DMS 273 treated with DMSO at 0.1 percent for 48 hours (cell line): ENCODE measurements around the gene CYP3A4.
"Not testable (repeated sequence)": the region's sequence is repeated elsewhere in the genome, so short reads cannot be mapped to it uniquely, and the experiment has no call there.

Experiments used
- DNase-seq: peaks from one replicate; lab custom pipeline; 2025; lab: John Stamatoyannopoulos, UW

The CYP3A4 gene

DNA sequence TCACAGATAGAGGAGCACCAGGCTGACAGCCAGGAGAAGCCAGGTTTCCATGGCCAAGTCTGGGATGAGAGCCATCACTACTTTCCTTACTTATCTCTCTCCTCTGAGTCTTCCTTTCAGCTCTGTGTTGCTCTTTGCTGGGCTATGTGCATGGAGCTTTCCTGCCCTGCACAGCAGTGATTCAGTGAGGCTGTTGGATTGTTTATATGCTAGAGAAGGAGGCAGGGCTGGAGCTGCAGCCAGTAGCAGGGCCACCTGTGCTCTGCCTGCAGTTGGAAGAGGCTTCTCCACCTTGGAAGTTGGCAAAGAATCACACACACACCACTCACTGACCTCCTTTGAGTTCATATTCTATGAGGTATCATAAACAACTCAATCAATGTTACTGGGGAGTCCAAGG, at the start of gene CYP3A4:
Gene CYP3A4 (minus strand): TSS at position 178 of the 400 bp plus-strand sequence. CDS start 103 bp downstream, at position 75.
- no peak for DNase-seq

DNA sequence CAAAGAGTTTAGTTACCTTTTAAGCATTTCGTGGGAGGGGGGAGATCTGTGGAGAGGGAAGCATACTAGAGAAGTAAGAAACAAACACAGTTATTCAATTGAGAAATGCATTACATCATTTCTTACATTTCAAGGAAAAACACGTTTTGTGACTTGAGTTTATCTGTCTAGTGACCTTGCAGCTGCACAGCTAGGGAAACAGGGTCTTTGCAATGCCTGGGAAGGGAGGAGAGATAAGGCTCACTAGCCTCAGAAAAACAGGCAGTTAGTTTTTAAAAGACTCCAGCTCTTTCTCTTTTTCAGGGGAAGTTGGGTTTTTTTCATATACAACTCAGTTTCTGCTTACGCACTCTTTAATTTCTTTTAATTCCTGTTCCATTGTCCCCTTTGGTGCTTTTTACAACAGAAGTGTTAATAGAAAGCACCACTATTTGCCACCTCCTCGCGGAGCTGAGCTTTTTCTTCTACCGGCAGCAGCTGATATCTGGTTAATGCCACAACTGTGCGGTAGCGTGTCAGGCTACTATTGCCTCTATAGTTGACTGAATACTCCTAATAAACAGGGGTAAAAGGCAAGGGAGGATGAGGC, 49.4 kb upstream of the CYP3A4 start:
- no peak for DNase-seq

DNA sequence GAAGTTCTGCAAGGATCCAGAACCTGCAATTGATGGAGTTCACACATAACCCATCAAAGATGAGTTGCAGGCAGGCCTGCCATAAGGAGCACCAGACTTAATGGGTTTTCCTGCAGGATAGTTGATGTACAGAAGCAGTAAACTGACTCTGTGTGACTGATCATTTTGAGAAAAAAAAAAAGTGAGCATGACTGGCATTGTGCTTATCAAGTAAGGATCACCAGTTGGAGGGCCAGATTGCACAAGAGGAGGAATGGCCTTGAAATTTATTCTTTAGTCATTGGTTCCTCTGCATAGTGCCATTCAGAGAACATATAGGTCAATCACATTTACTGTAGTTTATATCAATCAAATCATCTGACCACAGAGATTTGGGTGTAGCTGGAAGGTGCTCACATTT, 47.6 kb upstream of the CYP3A4 start:
- no peak for DNase-seq

DNA sequence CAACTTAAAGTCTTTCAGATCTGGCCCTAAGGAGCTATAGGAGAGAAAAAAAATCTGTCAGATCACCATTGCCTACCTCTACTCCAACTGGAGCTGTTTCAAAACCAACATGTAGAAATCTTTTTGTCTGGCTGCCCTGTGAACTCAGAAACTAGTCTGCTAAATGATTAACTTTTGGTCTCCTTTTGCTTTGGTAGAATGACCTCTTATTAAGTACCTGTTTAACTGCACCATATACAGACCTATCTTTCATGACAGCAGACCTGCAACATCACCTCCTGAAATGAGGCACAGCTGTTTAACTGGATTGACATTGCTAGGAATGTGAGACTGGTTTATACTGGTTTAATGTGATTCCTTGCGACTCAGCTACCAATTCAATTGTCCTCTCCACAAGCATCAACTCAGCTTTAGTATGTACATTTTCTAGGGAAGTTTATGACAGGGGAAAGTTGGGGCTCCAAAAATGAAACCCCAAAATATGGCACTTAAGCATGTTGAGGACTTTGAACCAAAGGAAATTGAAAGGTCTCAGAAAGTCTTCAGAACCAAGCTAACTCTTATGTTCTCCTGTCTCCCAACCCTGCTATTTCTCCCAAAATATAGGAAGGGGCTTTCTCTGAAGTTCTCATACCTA, 45.7 kb upstream of the CYP3A4 start:
- no peak for DNase-seq

DNA sequence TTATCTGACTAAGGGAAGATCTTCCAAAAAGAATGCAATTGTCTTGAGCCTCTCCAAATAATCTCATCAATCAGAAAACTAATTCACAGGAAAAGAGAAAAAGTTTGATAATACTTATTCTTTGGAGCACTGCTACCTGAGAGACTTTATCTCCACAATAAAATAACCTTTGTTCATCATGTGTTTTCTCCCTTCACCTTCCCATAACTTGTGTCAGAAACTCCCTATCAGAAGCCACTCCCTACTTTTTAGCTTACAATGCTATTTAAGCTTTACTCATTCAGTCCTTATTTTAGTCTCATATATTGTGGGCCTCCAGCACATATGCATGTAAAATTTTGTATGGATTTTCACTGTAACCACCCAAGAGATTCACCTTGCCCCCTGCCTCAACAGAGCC, 44.8 kb upstream of the CYP3A4 start:
- no peak for DNase-seq

DNA sequence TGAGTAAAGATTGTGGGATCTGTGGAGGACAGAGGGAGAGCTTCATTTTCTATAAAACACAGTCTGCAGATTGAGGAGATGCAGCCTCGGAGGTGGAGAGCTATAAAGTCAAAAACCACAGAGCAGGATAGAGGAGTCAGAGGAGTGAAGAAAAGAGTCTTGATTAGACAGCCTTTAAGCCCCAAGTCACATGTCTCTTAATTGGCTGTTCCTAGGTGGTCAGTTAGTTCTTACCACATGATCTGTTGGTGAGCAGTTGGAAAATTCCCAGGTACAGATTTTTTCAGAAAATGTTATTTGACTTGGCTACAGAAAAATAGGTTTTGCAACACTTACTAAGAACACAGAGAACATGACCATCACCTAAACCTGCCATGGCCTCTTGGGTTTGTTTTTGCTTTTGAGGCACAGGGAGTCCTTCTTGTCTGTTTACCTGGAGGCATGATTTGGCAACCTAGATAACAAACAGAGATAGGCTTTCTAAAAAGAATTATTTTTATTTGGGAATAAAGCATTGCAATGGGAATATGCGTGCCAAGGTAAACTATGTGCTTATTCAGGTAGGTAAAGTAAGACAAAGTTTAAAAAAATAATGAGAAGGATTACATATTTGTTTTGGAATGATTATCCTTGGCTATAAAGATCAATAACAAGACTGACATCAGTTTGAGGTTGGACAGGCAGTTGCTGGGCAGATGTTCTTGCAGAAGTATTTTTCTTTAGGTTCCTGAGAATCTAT, 43.2 kb upstream of the CYP3A4 start:
- no peak for DNase-seq

DNA sequence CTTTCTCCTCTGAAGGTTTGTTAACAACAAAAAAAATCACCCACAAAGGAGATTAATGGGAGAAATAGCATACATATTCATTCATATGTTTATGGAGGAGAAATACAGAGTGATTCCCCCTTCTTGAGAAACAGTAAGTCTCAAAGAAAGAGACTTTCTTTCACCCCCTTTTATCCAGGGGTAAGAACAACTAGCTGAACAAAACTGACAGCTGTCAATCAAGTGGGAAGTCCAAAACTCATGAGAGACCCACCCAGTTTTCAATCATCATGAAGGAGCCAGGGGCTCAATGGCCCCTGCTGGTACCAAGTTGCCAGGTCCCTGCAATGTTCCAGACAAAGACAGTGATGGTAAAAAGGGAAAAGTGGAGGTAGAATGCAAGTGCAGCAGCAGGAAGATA, 41.9 kb upstream of the CYP3A4 start:
- no peak for DNase-seq

DNA sequence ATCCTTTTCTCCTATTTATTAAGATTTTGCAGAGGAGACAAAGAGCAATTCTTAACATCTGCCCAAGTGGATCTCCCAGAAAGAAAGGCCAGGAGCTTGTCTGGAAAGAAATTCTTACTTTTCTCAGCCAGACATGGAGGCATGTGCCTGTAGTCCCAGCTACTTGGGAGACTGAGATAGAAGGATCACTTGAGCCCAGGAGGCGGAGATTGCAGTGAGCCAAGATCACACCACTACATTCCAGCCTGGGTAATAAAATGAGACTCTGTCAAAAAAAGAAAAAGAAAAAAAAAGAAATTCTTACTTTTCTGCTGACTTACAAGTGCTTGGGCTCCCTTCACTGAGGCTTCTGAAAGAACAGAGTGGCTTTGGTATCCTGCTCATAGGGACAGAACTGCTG, 41.5 kb upstream of the CYP3A4 start:
- DNase-seq, result no peak

DNA sequence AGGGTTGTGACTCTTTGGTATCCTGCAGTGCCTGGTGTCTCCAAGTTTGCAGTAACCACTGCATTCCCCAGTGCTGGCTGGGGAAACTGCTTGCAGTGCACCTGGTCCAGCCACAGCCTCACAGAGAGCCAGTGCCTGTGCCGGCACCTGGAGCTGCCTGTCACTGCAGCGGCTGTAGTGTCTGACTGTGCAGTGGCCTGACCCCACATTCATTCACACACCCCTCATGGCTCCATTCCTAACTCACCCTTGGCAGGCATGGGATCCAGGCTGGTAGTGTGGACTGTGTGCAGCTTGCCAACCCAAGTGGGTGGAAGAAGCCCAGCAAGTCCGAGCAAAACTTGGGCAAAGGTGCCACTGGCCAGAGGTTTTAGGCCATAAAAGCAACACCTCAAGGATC, 40.1 kb upstream of the CYP3A4 start:
- no peak for DNase-seq

DNA sequence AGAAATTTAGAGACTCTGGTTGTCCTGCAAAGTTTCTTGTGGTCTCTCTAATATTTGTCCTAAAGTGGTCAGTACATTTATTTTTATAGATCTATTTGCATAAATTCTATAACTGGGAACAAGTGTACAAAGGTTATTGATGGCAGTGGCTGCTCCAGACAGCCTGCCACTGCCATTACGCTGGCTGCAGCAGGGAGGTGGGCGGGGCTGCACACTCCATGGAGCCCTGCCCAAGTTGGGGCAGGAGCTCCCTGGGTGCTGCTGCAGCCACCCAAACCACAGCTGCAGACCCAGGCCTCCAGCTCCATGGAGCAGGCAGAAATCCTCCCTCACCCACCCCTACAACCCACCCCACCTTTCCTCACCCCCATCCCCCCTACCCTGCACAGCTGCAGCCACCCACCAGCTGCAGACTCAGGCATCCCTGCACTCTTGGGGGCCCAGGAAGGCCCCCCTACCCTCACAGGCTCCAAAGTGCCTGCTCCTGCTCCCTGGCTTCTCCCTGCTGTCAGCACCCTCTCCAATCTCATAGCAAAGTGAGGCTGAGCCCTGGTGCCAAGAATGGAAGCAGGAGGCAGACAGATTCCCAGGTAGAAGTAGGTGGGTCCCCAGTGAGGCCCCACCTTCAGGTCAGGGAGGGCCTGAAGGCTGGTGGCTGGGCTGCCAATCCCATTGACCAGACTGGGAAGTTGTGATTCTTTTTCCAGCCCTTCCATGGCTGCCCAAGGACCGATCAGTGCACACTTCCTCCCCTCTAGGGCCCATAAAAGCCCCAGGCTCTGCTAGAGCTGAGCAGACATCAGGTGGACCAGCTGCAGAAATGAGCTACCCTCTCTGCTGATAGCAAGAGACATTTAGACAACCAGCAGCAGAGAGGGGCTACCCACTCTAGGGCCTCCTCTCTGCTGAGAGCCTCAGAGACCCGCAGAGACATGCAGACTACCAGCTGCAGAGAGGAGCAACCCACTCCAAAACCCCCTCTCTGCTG, 39.0 kb upstream of the CYP3A4 start:
- DNase-seq, result no peak

DNA sequence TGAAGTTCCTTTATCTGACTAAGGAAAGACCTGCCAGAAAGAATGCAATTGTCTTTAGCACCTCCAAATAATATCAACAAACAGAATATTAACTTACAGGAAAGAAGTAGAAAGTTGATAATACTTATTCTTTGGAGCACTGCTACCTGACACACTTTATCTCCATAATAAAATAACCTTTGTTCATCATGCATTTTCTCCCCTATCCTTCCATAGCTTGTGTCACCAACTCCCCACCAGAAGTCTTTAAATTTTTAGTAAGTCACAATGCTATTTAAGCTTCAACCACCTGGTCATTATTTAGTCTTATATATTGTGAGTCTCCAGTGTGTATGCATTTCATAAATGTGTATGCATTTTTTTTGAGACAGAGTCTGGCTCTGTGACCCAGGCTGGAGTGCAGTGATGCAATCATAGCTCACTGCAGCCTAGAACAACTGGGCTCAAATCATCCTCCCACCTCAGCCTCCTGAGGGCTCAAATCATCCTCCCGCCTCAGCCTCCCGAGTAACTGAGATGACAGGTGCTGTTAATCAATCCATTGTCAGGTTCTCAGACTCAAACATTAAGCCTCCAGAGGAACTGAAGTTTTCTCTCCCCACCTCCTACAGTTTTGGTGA, 36.5 kb upstream of the CYP3A4 start:
- DNase-seq, result no peak

DNA sequence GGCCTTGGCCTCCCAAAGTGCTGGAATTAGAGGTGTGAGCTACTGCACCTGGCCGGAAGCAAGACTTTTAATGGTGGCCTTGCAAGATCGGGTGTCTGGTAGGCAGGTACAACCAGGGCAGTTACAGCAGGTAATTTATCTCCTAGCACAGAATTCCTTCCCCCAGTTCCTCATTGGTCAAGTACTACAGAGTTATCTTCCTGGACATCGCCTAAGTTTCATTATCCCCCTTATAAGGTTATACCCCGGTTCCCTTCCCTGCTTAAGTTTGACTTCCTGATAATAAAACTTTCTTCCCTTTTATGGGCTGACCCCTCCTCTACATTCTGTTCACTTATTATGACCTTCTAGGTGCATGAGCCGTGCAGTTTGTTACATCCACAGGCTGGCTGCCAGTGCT, 24.8 kb upstream of the CYP3A4 start:
- DNase-seq, result no peak

DNA sequence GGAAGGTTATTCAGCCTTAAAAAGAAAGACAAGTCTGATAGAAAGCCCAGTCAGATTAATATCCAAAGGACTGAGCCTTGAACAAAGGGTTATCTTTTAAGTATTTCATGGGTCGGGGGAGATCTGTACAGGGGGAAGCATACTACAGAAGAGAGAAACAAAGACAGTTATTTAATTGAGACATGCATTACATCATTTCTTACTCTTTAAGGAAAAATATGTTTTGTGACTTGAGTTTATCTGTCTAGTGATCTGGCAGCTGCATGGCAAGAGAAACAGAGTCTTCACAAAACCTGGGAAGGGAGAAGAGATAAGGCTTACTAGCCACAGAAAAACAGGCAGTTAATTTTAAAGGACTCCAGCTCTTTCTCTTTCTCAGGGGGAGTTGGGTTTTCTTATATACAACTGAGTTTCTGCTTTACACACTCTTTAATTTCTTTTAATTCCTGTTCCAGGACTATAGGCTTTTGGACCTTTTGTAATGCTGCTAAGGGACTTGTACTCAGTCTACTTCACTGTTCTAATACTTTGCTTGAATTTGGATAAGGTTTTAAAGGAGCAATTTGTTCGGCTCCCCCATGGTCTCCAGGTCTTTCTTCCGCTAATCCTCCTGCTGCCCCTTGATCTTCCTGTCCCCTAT, 23.0 kb upstream of the CYP3A4 start:
- DNase-seq, result no peak

DNA sequence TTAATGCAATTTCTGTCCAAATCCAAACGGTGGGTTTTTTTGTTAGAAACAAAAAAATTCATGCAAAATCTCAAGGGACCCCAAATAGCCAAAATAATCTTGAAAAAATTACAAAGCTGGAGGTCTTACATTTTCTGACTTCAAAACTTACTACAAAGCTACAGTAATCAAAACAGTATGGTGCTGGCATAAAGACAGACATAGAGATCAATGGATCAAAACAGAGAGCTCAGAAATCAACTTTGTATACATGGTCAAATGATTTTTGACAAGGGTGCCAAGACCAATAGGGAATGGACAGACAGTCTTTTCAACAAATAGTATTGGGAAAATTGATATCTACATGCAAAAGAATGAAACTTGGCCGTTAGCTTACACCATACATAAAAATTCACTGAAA, 21.7 kb upstream of the CYP3A4 start:
- no peak for DNase-seq

DNA sequence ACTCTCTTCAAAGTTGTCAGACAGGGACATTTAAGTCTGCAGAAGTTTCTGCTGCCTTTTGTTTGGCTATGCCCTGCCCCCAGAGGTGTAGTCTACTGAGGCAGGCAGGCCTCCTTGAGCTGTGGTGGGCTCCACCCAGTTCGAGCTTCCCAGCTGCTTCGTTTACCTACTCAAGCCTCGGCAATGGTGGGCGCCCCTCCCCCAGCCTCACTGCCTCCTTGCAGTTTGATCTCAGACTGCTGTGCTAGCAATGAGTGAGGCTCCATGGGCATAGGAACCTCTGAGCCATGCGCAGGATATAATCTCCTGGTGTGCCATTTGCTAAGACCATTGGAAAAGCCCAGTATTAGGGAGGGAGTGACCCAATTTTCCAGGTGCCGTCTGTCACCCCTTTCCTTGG, 19.1 kb upstream of the CYP3A4 start:
- DNase-seq, result not testable (repeated sequence)

DNA sequence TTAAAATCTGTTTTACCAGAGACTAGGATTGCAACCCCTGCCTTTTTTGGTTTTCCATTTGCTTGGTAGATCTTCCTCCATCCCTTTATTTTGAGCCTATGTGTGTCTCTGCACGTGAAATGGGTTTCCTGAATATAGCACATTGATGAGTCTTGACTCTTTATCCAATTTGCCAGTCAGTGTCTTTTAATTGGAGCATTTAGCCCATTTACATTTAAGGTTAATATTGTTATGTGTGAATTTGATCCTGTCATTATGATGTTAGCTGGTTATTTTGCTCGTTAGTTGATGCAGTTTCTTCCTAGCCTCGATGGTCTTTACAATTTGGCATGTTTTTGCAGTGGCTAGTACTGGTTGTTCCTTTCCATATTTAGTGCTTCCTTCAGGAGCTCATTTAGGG, 17.4 kb upstream of the CYP3A4 start:
- not testable (repeated sequence) for DNase-seq

DNA sequence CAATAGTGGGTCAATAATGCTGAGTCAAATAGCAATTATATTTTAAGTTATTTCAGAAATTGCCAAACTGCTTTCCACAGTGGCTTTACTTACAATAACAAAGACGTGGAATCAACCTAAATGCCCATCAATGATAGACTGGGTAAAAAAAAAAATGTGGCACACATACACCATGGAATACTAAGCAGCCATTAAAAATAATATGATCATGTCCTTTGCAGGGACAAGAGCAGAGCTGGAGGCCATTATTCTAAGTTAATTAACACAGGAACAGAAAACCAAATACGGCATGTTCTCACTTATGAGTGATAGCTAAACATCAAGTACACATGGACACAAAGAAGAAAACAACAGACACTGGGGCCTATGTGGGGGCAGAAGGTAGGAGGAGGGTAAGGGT, 15.0 kb upstream of the CYP3A4 start:
- no peak for DNase-seq

DNA sequence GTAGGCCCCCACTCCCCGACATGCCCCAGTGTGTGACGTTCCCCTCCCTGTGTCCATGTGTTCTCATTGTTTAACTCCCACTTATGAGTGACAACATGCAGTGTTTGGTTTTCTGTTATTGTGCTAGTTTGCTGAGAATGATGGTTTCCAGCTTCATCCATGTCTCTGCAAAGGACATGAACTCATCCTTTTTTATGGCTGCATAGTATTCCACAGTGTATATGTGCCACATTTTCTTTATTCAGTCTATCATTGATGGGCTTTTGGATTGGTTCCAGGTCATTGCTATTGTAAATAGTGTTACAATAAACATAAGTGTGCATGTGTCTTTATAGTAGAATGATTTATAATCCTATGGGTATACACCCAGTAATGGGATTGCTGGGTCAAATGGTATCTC, 11.9 kb upstream of the CYP3A4 start:
- not testable (repeated sequence) for DNase-seq

DNA sequence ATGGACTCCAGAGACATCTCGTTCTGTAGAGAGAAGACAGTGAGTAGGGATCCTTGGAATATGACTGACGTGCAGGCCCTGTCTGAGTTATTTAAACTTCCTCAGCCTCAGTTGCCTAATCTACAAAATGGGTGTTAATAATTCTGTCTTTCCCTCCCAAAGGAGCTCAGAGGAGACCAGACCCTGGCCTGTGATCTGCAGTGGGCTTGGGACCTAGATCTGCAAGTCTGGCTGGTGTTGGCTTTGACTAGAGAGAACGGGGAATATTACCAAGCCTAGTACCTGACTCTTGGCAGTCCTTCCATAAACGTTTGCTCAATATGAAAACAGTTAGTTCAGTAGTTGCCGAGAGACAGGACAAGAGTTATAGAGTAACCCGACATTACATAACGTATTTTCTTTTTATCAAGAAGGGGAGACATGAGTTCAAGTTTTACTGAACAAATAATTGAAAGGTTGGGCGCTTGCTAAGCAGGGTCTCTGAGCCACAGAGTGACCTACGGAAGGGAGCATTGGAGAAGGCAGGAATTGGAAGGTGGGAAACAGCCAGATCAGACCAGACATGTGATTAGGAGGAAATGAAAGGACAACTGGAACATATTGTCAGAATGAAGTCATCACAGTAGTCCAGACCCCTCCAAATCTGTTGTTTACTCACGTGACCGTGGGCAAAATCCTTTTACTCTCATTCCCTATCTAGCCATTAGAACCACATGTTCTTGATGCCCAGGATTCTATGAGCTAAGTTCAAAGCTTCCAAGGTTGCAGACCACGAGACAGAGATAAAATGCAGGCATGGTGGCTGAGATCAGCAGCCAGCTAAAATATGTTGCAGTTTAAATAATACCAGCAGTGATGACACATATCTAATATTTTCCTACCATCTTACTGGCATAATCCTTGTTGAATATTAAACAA, 10.9 kb upstream of the CYP3A4 start:
- DNase-seq, result no peak

DNA sequence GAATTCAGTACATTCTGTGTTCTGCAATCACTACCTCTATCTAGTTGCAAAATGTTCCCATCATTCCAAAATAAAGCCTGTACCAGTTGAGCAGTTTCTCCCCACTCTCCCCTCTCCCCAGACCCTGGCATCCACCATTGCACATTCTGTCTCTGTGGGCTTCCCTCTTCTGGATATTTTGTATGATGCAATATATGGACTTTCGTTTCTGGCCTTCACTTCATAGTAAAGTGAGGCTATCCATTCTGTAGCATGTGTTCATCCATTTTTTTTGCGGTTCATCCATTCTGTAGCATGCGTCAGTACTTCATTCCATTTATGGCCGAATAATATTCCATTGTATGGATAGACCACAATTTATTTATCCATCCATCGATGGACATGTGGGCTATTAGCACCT, 9.5 kb upstream of the CYP3A4 start:
- DNase-seq, result no peak
